Progenitor cell of endocrine pancreas (in vitro differentiated cells): Measurements from ENCODE around the gene SLC16A2. TPM values are rescaled to one million over a fixed set of nuclear protein-coding genes. Genes with fewer than 3 reads are reported as not detected.

ENCODE experiments used
- DNase-seq: peaks from one replicate; pipeline ENCODE4 v3.0.0; 2021; ENCODE audit warnings: low spot score; ENCODE audit not compliant: unreplicated experiment
- H3K27ac Mint-ChIP-seq: 2 replicates; pipeline ENCODE4 v1.8.0; 2021; ENCODE audit warnings: mild to moderate bottlenecking, moderate library complexity, mixed read lengths
- H3K27me3 Mint-ChIP-seq: 2 replicates; pipeline ENCODE4 v1.8.0; 2021; ENCODE audit warnings: mixed read lengths
- H3K36me3 Mint-ChIP-seq: 2 replicates; pipeline ENCODE4 v1.8.0; 2022; ENCODE audit warnings: mixed read lengths; ENCODE audit not compliant: insufficient read depth
- H3K4me1 Mint-ChIP-seq: 2 replicates; pipeline ENCODE4 v1.8.0; 2021; ENCODE audit warnings: low read depth, mixed read lengths
- H3K4me3 Mint-ChIP-seq: 2 replicates; pipeline ENCODE4 v1.8.0; 2021; ENCODE audit warnings: low read depth, mild to moderate bottlenecking, moderate library complexity, mixed read lengths
- H3K9me3 Mint-ChIP-seq: 2 replicates; pipeline ENCODE4 v1.8.0; 2021; ENCODE audit warnings: low read depth, mixed read lengths
- total RNA-seq: library from RNA; stranded (reverse); gene quantifications from 2 replicates; pipeline ENCODE4 v1.2.1, GENCODE V29; 2021
- TF ChIP-seq, protein P1 (sequence below): fragments of 200-600 bp; sonication (generic); IDR thresholded peaks from one replicate; pipeline ENCODE4 v1.5.0; 2021; ENCODE audit warnings: antibody characterized with exemption, mild to moderate bottlenecking; ENCODE audit not compliant: unreplicated experiment

Gene SLC16A2
- total RNA-seq, 1 donor from 2014 or later, result 9.0 TPM

DNA sequence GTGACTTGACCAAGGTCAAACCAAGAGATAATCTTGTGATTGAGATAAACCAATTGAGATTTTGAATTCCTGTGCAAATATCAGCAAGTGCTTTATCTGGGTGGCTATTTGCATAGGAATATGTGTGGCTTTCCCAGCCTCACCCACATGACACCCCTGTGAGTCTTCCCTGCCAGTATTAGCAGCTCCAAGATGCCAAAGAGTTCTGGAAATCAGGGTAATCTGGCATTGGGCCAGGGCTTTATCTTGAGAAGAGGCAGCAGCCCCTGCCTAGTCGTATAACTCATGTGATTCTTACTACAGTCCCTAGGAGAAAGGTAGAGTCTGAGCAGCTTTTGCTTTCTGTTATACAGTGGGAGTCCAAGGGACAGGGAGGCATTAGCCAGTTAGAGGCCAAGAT lies 105.5 kb downstream of the SLC16A2 start:
- TF ChIP-seq, protein P1, sequence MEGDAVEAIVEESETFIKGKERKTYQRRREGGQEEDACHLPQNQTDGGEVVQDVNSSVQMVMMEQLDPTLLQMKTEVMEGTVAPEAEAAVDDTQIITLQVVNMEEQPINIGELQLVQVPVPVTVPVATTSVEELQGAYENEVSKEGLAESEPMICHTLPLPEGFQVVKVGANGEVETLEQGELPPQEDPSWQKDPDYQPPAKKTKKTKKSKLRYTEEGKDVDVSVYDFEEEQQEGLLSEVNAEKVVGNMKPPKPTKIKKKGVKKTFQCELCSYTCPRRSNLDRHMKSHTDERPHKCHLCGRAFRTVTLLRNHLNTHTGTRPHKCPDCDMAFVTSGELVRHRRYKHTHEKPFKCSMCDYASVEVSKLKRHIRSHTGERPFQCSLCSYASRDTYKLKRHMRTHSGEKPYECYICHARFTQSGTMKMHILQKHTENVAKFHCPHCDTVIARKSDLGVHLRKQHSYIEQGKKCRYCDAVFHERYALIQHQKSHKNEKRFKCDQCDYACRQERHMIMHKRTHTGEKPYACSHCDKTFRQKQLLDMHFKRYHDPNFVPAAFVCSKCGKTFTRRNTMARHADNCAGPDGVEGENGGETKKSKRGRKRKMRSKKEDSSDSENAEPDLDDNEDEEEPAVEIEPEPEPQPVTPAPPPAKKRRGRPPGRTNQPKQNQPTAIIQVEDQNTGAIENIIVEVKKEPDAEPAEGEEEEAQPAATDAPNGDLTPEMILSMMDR, result no peak
- no peak for DNase-seq
- Mint-ChIP-seq H3K27ac (no peak overlapping the region), H3K27me3 (no peaks in the 10 kb centered on the region), H3K4me1 (no peaks in the 10 kb centered on the region), H3K9me3 (peaks cover 3% of the 10 kb centered on the region), H3K36me3 (peaks cover 4% of the 10 kb centered on the region), H3K4me3 (no peak overlapping the region)

DNA sequence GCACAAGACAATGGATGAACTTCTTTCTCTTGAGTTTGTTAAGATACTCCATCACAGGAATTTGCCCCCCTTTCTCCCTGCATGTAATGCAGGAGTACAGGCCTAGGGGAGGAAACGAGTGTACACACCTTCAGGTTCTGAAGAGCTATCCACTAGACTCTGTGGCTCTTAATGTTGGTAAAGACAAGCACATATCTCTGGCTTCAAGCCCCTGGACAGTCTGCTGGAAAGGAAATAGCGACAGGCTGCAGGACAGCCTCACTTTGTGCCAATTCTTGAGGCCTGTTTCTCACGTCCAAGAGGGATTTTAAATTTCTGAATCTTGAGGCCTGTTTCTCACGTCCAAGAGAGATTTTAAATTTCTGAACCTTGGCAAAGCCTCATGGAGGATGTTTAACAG lies 106.1 kb downstream of the SLC16A2 start:
- Mint-ChIP-seq H3K27me3 (no peaks in the 10 kb centered on the region), H3K9me3 (peaks cover 3% of the 10 kb centered on the region), H3K27ac (no peak overlapping the region), H3K4me3 (no peak overlapping the region), H3K4me1 (no peaks in the 10 kb centered on the region), H3K36me3 (peaks cover 4% of the 10 kb centered on the region)
- TF ChIP-seq, protein P1, result no peak
- DNase-seq, result no peak

DNA sequence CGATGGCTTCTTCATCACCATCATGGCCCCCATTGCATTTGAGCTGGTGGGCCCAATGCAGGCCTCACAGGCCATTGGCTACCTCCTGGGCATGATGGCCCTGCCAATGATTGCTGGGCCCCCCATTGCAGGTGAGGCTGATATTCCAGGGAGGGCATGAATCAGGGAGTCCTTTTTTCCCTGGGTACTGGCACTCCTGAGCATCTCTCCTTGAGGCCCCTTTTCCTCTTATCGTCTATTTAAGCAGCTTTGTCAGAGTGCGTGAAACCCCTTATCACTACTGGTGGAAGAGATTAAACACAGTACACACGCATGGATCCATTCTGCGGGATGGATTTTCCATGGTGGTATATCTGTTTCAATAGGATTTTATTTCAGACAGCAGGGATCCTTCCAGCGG lies 108.0 kb downstream of the SLC16A2 start:
- Mint-ChIP-seq H3K36me3 (peaks cover 4% of the 10 kb centered on the region), H3K4me1 (no peaks in the 10 kb centered on the region), H3K27ac (no peak overlapping the region), H3K27me3 (no peaks in the 10 kb centered on the region), H3K4me3 (no peak overlapping the region), H3K9me3 (peaks cover 3% of the 10 kb centered on the region)
- TF ChIP-seq, protein P1, result no peak
- DNase-seq, result no peak

DNA sequence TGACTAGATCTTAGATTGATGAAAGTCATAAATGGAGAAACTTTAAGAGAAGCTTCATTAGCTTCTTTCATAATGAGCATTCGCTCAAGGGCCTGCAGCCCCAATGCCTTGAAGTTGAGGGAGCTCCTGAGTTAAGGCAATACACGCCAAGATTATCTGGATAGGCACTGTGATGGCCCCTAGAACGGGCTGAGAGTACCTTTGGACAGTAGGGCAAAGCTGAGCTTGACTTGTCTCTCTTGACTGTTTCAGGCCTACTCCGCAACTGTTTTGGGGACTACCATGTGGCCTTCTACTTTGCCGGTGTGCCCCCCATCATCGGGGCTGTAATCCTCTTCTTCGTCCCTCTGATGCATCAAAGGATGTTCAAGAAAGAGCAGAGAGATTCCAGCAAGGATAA lies 109.8 kb downstream of the SLC16A2 start:
- DNase-seq, result no peak
- Mint-ChIP-seq H3K27me3 (no peaks in the 10 kb centered on the region), H3K4me3 (no peak overlapping the region), H3K27ac (no peak overlapping the region), H3K4me1 (peaks cover 2% of the 10 kb centered on the region), H3K9me3 (no peaks in the 10 kb centered on the region), H3K36me3 (peaks cover 3% of the 10 kb centered on the region)
- TF ChIP-seq, protein P1, result no peak

DNA sequence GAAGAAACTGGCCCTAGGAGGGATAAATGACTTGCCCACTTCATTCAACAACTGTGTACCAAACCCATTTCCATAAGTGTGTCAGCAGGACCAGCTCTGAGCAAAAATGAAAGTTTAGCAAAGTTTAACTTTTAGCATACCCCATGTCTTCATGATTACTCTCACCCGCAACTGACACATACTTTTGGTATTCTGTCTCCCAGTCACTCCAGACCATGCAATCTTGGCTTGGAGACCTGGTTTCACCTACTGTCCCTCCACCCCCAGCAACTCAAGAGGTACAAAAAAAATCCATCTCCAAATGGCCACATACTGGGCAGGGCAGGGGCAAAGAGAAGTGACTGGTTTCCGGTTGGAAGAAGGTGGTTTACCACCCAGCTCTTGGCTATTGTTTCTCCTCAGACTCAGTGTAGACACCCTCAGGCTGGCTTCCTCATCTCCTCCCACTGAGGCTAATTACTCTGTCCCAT lies 113.3 kb downstream of the SLC16A2 start:
- no peak overlapping the region for H3K4me3 Mint-ChIP-seq
- H3K4me1 Mint-ChIP-seq, result peaks cover 2% of the 10 kb centered on the region
- H3K9me3 Mint-ChIP-seq, result peaks cover 6% of the 10 kb centered on the region
- no peak overlapping the region for H3K27ac Mint-ChIP-seq
- peaks cover 8% of the 10 kb centered on the region for H3K27me3 Mint-ChIP-seq
- no peak for DNase-seq
- TF ChIP-seq, protein P1, result no peak
- H3K36me3 Mint-ChIP-seq, result peaks cover 1% of the 10 kb centered on the region
